ENCODE data around the gene ADRA2C. TPM values are rescaled to one million over a fixed set of nuclear protein-coding genes. Genes with fewer than 3 reads are reported as not detected.

ADRA2C gene
- total RNA-seq, 4 donors from 2014 or later, result 0.96 to 1.6 (median 1.1) TPM; not detected in 1

- TF ChIP-seq POLR2AphosphoS5 (IDR thresholded peaks at IDR 0.05), result no peak
- no peak for TF ChIP-seq EP300 (IDR thresholded peaks at IDR 0.05; ENCODE audit: low read depth)
- no peak for TF ChIP-seq CTCF (IDR thresholded peaks at IDR 0.05)
- no peak for TF ChIP-seq POLR2A (IDR thresholded peaks at IDR 0.05)
- Histone ChIP-seq H3K4me1 (no peaks in the 10 kb centered on the region), H3K9me3 (no peaks in the 10 kb centered on the region), H3K27me3 (peaks cover 30% of the 10 kb centered on the region), H3K27ac (no peak overlapping the region), H3K4me3 (no peak overlapping the region), H3K36me3 (no peaks in the 10 kb centered on the region)
- WGBS, 2 donors (ENCODE audit: low coverage in 1 of 2), result 85% methylated on average over 4 to 8 of the region's 8 CpGs
- DNase-seq, result no peak
- intact Hi-C loops (cut with DNase I; ENCODE audit: low total_unique reads), result no loop called here
- in situ Hi-C loops (cut with MboI; ENCODE audit: low pct_ligation_motif_present in 1 of 4, low pct_unique_long_range_greater_than_20kb in 1 of 4, low sequenced_read_pairs in 3 of 4), result no loop called here
Observed at GRCh38 chr4:3805026-3805425, 38.8 kb downstream of the ADRA2C start.

- Histone ChIP-seq H3K4me3 (no peak overlapping the region), H3K27ac (no peak overlapping the region), H3K9me3 (no peaks in the 10 kb centered on the region), H3K4me1 (no peaks in the 10 kb centered on the region), H3K27me3 (peaks cover 30% of the 10 kb centered on the region), H3K36me3 (no peaks in the 10 kb centered on the region)
- in situ Hi-C loops (cut with MboI; ENCODE audit: low pct_ligation_motif_present in 1 of 4, low pct_unique_long_range_greater_than_20kb in 1 of 4, low sequenced_read_pairs in 3 of 4), result no loop called here
- TF ChIP-seq POLR2AphosphoS5 (IDR thresholded peaks at IDR 0.05) (no peak), POLR2A (IDR thresholded peaks at IDR 0.05) (no peak), EP300 (IDR thresholded peaks at IDR 0.05; ENCODE audit: low read depth) (no peak), CTCF (IDR thresholded peaks at IDR 0.05) (no peak)
- DNase-seq, result no peak
- 94 to 100% methylated on average over 2 to 9 of the region's 11 CpGs for WGBS, 2 donors (ENCODE audit: low coverage in 1 of 2)
- intact Hi-C loops (cut with DNase I; ENCODE audit: low total_unique reads), result no loop called here
Observed at GRCh38 chr4:3805731-3806130, 39.5 kb downstream of the ADRA2C start.

GRCh38 chr4:3807311-3807710 lies 41.1 kb downstream of the ADRA2C start:
- Histone ChIP-seq H3K4me1 (no peaks in the 10 kb centered on the region), H3K9me3 (no peaks in the 10 kb centered on the region), H3K36me3 (no peaks in the 10 kb centered on the region), H3K27ac (no peak overlapping the region), H3K27me3 (peaks cover 28% of the 10 kb centered on the region), H3K4me3 (no peak overlapping the region)
- DNase-seq, result no peak
- no peak for TF ChIP-seq EP300 (IDR thresholded peaks at IDR 0.05; ENCODE audit: low read depth)
- TF ChIP-seq CTCF (IDR thresholded peaks at IDR 0.05), result no peak
- TF ChIP-seq POLR2A (IDR thresholded peaks at IDR 0.05), result no peak
- TF ChIP-seq POLR2AphosphoS5 (IDR thresholded peaks at IDR 0.05), result no peak
- intact Hi-C loops (cut with DNase I; ENCODE audit: low total_unique reads), result no loop called here
- WGBS, 2 donors (ENCODE audit: low coverage in 1 of 2), result 44 to 55% methylated on average over 6 of the region's 6 CpGs
- in situ Hi-C loops (cut with MboI; ENCODE audit: low pct_ligation_motif_present in 1 of 4, low pct_unique_long_range_greater_than_20kb in 1 of 4, low sequenced_read_pairs in 3 of 4), result no loop called here

GRCh38 chr4:3807822-3808496 lies 41.8 kb downstream of the ADRA2C start:
- Histone ChIP-seq H3K9me3 (no peaks in the 10 kb centered on the region), H3K36me3 (no peaks in the 10 kb centered on the region), H3K4me3 (no peak overlapping the region), H3K27me3 (peaks cover 22% of the 10 kb centered on the region), H3K27ac (no peak overlapping the region), H3K4me1 (no peaks in the 10 kb centered on the region)
- DNase-seq, result no peak
- in situ Hi-C loops (cut with MboI; ENCODE audit: low pct_ligation_motif_present in 1 of 4, low pct_unique_long_range_greater_than_20kb in 1 of 4, low sequenced_read_pairs in 3 of 4), result no loop called here
- TF ChIP-seq CTCF (IDR thresholded peaks at IDR 0.05), result no peak
- TF ChIP-seq POLR2A (IDR thresholded peaks at IDR 0.05), result no peak
- TF ChIP-seq POLR2AphosphoS5 (IDR thresholded peaks at IDR 0.05), result no peak
- TF ChIP-seq EP300 (IDR thresholded peaks at IDR 0.05; ENCODE audit: low read depth), result no peak
- WGBS, 2 donors (ENCODE audit: low coverage in 1 of 2), result 39 to 40% methylated on average over 14 of the region's 14 CpGs
- intact Hi-C loops (cut with DNase I; ENCODE audit: low total_unique reads), result no loop called here
